ENCODE measurements around the gene ANKLE1. TPM values are rescaled to one million over a fixed set of nuclear protein-coding genes. Genes with fewer than 3 reads are reported as not detected.

ANKLE1 gene
- polyA plus RNA-seq, 1 experiment, result 0.38 TPM

- H3K27me3 ChIP-seq (ENCODE audit: control insufficient read depth, insufficient read depth, low read length), result no peaks in the 10 kb centered on the region
- TF ChIP-seq CTCF (IDR thresholded peaks at IDR 0.05; ENCODE audit: insufficient read depth, low read depth, low read length), result no peak
- no peak for DNase-seq (ENCODE audit: low read depth)
- POLR2A ChIA-PET, result no interaction called here
- peaks cover 6% of the 10 kb centered on the region for H3K36me3 ChIP-seq (ENCODE audit: control insufficient read depth, insufficient read depth, low read length)
- peak overlapping the region; percentile 96 for H3K4me3 ChIP-seq (ENCODE audit: low read depth, low read length)
- CTCF ChIA-PET, result interaction anchor here (0.8 to 2.3 kb wide), 3 partner anchors 9 to 39 kb away, joined by 3 to 14 read pairs (median 4); no protein-coding TSS in a partner anchor
Observed at GRCh38 chr19:17244618-17245534, 36.8 kb upstream of the ANKLE1 start.

GRCh38 chr19:17245535-17245984 is 36.1 kb upstream of the ANKLE1 start, which contains the start of gene NR2F6:
TSS of gene NR2F6 (minus strand) at chr19:17245919. CDS start at chr19:17245220, 699 bp downstream.
- H3K27me3 ChIP-seq (ENCODE audit: control insufficient read depth, insufficient read depth, low read length), result no peaks in the 10 kb centered on the region
- ChIA-PET POLR2A (no interaction called here), CTCF (no interaction called here)
- TF ChIP-seq CTCF (IDR thresholded peaks at IDR 0.05; ENCODE audit: insufficient read depth, low read depth, low read length), result no peak
- H3K36me3 ChIP-seq (ENCODE audit: control insufficient read depth, insufficient read depth, low read length), result no peaks in the 10 kb centered on the region
- no peak for DNase-seq (ENCODE audit: low read depth)
- peak within 1 kb of the TSS; percentile 96 for H3K4me3 ChIP-seq (ENCODE audit: low read depth, low read length)

GRCh38 chr19:17246681-17247425 is 34.8 kb upstream of the ANKLE1 start:
- no peaks in the 10 kb centered on the region for H3K27me3 ChIP-seq (ENCODE audit: control insufficient read depth, insufficient read depth, low read length)
- no peak overlapping the region; the same call in 1 of the 2 replicates for H3K4me3 ChIP-seq (ENCODE audit: low read depth, low read length)
- CTCF ChIA-PET, result interaction anchor here (1.0 kb wide), 1 partner anchor 14 kb away, joined by 3 read pairs; no protein-coding TSS in a partner anchor

GRCh38 chr19:17248011-17248776 is 33.5 kb upstream of the ANKLE1 start:
- no peaks in the 10 kb centered on the region for H3K27me3 ChIP-seq (ENCODE audit: control insufficient read depth, insufficient read depth, low read length)
- POLR2A ChIA-PET, result no interaction called here
- H3K36me3 ChIP-seq (ENCODE audit: control insufficient read depth, insufficient read depth, low read length), result no peaks in the 10 kb centered on the region
- TF ChIP-seq CTCF (IDR thresholded peaks at IDR 0.05; ENCODE audit: insufficient read depth, low read depth, low read length), result no peak
- DNase-seq (ENCODE audit: low read depth), result no peak
- CTCF ChIA-PET, result interaction anchor here (0.6 to 2.4 kb wide), 5 partner anchors 10 to 47 kb away, joined by 3 to 18 read pairs (median 3); no protein-coding TSS in a partner anchor
- no peak overlapping the region for H3K4me3 ChIP-seq (ENCODE audit: low read depth, low read length)

More at GRCh38 chr19:17246681-17247425, 34.8 kb upstream of the ANKLE1 start:
- POLR2A ChIA-PET, result no interaction called here
- TF ChIP-seq CTCF (IDR thresholded peaks at IDR 0.05; ENCODE audit: insufficient read depth, low read depth, low read length), result no peak
- DNase-seq (ENCODE audit: low read depth), result no peak
- H3K36me3 ChIP-seq (ENCODE audit: control insufficient read depth, insufficient read depth, low read length), result no peaks in the 10 kb centered on the region
